ENCODE measurements around the gene CCDC60.

DNA sequence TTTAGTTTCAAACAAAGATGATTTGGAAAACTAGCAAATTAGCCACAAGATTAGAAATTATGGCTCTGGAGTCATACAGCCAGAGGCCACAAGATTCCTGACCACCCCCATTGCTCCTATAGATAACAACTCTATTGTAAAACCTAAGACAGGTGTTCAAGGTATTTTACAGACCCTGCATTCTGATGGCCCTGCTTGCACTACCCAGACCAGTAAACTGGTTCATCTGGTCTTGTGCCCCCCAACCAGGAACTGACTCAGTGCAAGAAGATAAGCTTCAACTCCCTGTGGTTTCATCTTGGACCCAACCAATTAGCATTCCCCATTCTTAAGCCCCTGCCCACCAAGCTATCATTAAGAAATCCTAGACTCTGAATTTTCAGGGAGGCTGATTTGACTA lies 125.0 kb downstream of the CCDC60 start:
- TF ChIP-seq ARNTL (CRISPR knock-in tag; IDR thresholded peaks at IDR 0.05; ENCODE audit: borderline replicate concordance, low read depth), result no peak
- TF ChIP-seq, protein P1, sequence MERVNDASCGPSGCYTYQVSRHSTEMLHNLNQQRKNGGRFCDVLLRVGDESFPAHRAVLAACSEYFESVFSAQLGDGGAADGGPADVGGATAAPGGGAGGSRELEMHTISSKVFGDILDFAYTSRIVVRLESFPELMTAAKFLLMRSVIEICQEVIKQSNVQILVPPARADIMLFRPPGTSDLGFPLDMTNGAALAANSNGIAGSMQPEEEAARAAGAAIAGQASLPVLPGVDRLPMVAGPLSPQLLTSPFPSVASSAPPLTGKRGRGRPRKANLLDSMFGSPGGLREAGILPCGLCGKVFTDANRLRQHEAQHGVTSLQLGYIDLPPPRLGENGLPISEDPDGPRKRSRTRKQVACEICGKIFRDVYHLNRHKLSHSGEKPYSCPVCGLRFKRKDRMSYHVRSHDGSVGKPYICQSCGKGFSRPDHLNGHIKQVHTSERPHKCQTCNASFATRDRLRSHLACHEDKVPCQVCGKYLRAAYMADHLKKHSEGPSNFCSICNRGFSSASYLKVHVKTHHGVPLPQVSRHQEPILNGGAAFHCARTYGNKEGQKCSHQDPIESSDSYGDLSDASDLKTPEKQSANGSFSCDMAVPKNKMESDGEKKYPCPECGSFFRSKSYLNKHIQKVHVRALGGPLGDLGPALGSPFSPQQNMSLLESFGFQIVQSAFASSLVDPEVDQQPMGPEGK (CRISPR knock-in tag; IDR thresholded peaks at IDR 0.05; ENCODE audit: borderline replicate concordance), result no peak
- TF ChIP-seq PPARA (CRISPR knock-in tag; IDR thresholded peaks at IDR 0.05; ENCODE audit: borderline replicate concordance), result no peak
- TF ChIP-seq, protein P2, sequence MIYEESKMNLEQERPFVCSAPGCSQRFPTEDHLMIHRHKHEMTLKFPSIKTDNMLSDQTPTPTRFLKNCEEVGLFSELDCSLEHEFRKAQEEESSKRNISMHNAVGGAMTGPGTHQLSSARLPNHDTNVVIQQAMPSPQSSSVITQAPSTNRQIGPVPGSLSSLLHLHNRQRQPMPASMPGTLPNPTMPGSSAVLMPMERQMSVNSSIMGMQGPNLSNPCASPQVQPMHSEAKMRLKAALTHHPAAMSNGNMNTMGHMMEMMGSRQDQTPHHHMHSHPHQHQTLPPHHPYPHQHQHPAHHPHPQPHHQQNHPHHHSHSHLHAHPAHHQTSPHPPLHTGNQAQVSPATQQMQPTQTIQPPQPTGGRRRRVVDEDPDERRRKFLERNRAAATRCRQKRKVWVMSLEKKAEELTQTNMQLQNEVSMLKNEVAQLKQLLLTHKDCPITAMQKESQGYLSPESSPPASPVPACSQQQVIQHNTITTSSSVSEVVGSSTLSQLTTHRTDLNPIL (CRISPR knock-in tag; IDR thresholded peaks at IDR 0.05; ENCODE audit: low read depth), result no peak
- no peak for TF ChIP-seq GLIS3 (CRISPR knock-in tag; IDR thresholded peaks at IDR 0.05)
- TF ChIP-seq BACH2 (CRISPR knock-in tag; IDR thresholded peaks at IDR 0.05; ENCODE audit: borderline replicate concordance), result no peak
- no peak for TF ChIP-seq ZNF70 (CRISPR knock-in tag; IDR thresholded peaks at IDR 0.05)

Data from SK-N-SH treated with all-trans-retinoic acid at 6 μM for 48 hours (cell line).